Inflammatory macrophage treated with lipopolysaccharide for 4 hours (primary cell): Measurements from ENCODE around the gene RPS6KA2.
"Not testable (repeated sequence)": the region's sequence is repeated elsewhere in the genome, so short reads cannot be mapped to it uniquely, and the experiment has no call there.

Experiments
- DNase-seq: peaks from one replicate; pipeline ENCODE4 v3.0.0-alpha.2; 2020

Gene RPS6KA2

DNA sequence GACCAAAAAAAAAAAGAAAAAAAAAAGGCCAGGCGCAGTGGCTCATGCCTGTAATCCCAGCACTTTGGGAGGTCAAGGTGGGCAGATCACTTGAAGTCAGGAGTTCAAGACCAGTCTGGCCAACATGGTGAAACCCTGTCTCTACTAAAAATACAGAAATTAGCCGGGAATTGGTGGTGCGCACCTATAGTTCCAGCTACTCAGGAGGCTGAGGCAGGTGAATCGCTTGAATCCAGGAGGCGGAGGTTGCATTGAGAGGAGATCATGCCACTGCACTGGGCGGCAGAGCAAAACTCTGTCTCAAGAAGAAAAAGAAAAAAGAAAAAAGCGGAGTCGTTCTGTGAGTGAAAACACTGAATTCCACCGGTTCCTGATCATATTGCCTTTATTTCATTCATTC is 240.0 kb downstream of the RPS6KA2 start:
- not testable (repeated sequence) for DNase-seq

GRCh38 chr6:166386111-166386510 is 240.9 kb downstream of the RPS6KA2 start:
- no peak for DNase-seq

GRCh38 chr6:166383802-166384363 is 243.2 kb downstream of the RPS6KA2 start:
- peak; percentile 55 for DNase-seq

- peak; percentile 98 for DNase-seq
These were observed 243.9 kb downstream of the RPS6KA2 start, which contains the start of gene MPC1 for GRCh38 chr6:166382933-166383801. MPC1 (minus strand) TSS chr6:166382940; CDS start chr6:166382876, 64 bp downstream.

- no peak for DNase-seq
These were observed 244.5 kb downstream of the RPS6KA2 start for GRCh38 chr6:166382500-166382932.

GRCh38 chr6:166381733-166382499 is 245.1 kb downstream of the RPS6KA2 start:
- peak; percentile 86 for DNase-seq

DNA sequence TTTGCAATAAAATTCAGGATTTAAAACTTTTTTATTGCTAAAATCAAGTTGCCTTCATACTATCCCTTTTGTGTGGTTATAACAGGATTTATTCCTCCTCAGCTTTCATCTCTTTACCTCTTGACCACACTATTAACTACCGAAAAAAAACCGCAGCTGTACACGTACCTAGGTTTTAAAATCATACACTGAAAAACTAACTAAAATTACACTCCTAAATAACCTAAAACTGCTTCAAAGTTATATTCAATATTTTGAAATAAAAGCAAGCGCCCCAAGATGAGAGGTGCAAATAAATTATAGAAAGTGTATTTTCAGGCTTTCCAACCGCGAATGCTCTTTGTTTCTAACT is 245.7 kb downstream of the RPS6KA2 start:
- DNase-seq = no peak

GRCh38 chr6:166379800-166380199 is 247.3 kb downstream of the RPS6KA2 start:
- no peak for DNase-seq

GRCh38 chr6:166379103-166379586 is 247.9 kb downstream of the RPS6KA2 start:
- no peak for DNase-seq

GRCh38 chr6:166377721-166378120 is 249.3 kb downstream of the RPS6KA2 start:
- DNase-seq = no peak

DNA sequence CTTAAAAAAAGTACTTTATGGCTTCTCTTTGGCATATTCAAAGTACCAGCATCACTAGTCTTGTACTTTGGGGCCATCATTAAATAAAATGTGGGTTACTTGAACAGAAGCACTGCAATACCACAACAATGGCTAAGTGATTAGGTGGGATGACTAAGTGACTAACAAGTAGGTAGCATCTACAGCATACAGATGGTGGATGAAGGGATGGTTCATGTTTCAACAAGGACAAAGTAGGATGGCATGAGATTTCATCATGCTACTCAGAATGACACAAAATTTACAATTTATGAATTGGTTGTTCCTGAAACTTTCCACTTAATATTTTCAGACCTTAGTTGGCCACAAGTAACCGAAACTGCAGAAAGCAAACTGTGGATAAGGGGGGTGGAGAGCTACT is 252.0 kb downstream of the RPS6KA2 start:
- DNase-seq = no peak

- no peak for DNase-seq
These were observed 256.6 kb downstream of the RPS6KA2 start for GRCh38 chr6:166370489-166370888.

GRCh38 chr6:166369782-166370181 is 257.3 kb downstream of the RPS6KA2 start:
- no peak for DNase-seq

DNA sequence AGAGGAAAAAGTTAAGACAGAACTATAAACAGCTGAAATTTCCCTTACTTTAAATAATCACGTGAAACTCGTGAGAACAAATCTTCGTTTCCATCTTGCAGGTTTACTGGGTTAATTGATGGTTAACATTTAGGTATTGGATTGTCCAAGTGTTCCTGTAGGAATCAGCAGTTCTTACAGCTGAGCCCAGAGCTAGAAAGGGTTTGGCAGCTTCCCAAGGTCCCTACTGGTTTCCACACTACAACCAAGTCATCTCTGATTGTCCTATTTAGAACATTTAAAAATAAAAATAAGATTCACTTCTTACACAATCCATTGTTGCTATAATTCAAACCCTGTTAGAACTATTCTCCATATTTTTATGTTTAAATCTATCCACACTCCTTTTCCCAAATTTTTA is 260.1 kb downstream of the RPS6KA2 start:
- DNase-seq = no peak

DNA sequence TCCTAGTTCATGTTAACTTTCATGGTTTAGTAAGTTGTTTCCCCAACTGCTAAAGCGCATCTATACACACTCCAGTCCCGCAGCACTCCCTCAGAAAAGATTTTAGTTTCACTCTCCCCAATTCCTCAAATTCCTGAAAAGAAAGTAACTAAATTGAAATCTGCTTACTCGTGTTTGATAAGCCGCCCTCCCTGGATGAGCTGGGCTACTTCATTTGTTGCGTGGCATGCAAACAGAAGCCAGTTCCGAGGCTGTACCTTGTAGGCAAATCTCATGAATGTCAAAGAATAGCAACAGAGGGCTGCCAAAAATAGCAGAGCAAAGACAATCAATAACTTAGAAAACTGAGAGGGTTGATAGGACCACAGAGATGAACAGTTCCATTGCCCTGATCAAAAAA is 261.2 kb downstream of the RPS6KA2 start:
- no peak for DNase-seq

- peak; percentile 19 for DNase-seq
These were observed 261.8 kb downstream of the RPS6KA2 start for GRCh38 chr6:166365221-166365620.

- no peak for DNase-seq
These were observed 262.6 kb downstream of the RPS6KA2 start for GRCh38 chr6:166364456-166364855.

GRCh38 chr6:166362427-166362826 is 264.6 kb downstream of the RPS6KA2 start:
- not testable (repeated sequence) for DNase-seq

DNA sequence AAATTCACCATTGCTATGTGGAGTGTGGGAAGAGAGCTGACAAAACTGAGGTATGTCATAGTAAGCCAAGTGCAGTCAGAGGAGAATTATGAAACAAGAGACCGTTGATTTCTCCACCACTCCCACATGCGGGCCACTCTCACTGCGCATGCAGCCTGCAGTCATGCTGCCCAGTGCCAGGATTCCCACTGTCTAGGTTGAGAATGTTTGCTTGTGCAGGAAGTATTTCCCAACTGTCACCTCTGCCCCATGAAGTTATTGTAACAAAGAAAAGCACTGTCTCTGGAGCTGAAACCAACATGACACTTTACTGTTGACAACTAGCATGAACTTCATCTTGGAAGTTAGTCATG is 266.0 kb downstream of the RPS6KA2 start:
- DNase-seq = peak; percentile 90

GRCh38 chr6:166360243-166361076 is 266.6 kb downstream of the RPS6KA2 start:
- DNase-seq = peak; percentile 56
